ENCODE data around the gene KRTAP2-1.
A peak's percentile ranks its signal among the peaks of the same experiment; 100 is the strongest.

KRTAP2-1 gene

GRCh38 chr17:41012326-41013120 is 34.6 kb downstream of the KRTAP2-1 start:
- H3K27ac ChIP-seq = peak overlapping the region; percentile 95
- no peak for TF ChIP-seq EZH2 (IDR thresholded peaks at IDR 0.05)
- no peak for TF ChIP-seq FOXP2 (optimal IDR thresholded peaks at IDR 0.05; ENCODE audit: control extremely low read depth, extremely low read length, insufficient read depth)
- no peak for TF ChIP-seq POLR2AphosphoS5 (IDR thresholded peaks at IDR 0.05; ENCODE audit: borderline replicate concordance, low read depth, low read length)
- H3K9ac ChIP-seq (ENCODE audit: insufficient read length) = no peak overlapping the region
- H3K36me3 ChIP-seq (ENCODE audit: insufficient read depth, low read length) = no peaks in the 10 kb centered on the region
- no peaks in the 10 kb centered on the region for H3K9me3 ChIP-seq (ENCODE audit: low read depth, low read length)
- peak overlapping the region; percentile 23; the same call in 1 of the 2 replicates for H3K4me3 ChIP-seq
- no peak for DNase-seq (ENCODE audit: low read depth, low spot score)

GRCh38 chr17:41010441-41010840 is 36.7 kb downstream of the KRTAP2-1 start:
- no peak for TF ChIP-seq EZH2 (IDR thresholded peaks at IDR 0.05)
- DNase-seq (ENCODE audit: low read depth, low spot score) = no peak
- Histone ChIP-seq H3K27ac (peak overlapping the region; percentile 56; the same call in 1 of the 2 replicates), H3K9me3 (ENCODE audit: low read depth, low read length) (no peaks in the 10 kb centered on the region), H3K4me3 (no peak overlapping the region), H3K36me3 (ENCODE audit: insufficient read depth, low read length) (no peaks in the 10 kb centered on the region), H3K9ac (ENCODE audit: insufficient read length) (no peak overlapping the region)

- no peak overlapping the region for H3K4me3 ChIP-seq
- H3K27ac ChIP-seq = peak overlapping the region; percentile 56; the same call in 1 of the 2 replicates
- no peaks in the 10 kb centered on the region for H3K36me3 ChIP-seq (ENCODE audit: insufficient read depth, low read length)
- TF ChIP-seq POLR2AphosphoS5 (IDR thresholded peaks at IDR 0.05; ENCODE audit: borderline replicate concordance, low read depth, low read length) (no peak), FOXP2 (optimal IDR thresholded peaks at IDR 0.05; ENCODE audit: control extremely low read depth, extremely low read length, insufficient read depth) (no peak), EZH2 (IDR thresholded peaks at IDR 0.05) (no peak)
- no peaks in the 10 kb centered on the region for H3K9me3 ChIP-seq (ENCODE audit: low read depth, low read length)
- no peak overlapping the region for H3K9ac ChIP-seq (ENCODE audit: insufficient read length)
- DNase-seq (ENCODE audit: low read depth, low spot score) = no peak
These were observed 37.2 kb downstream of the KRTAP2-1 start for GRCh38 chr17:41009936-41010335.

GRCh38 chr17:41009301-41009760 is 37.8 kb downstream of the KRTAP2-1 start:
- no peak for DNase-seq (ENCODE audit: low read depth, low spot score)
- TF ChIP-seq POLR2AphosphoS5 (IDR thresholded peaks at IDR 0.05; ENCODE audit: borderline replicate concordance, low read depth, low read length) (no peak), FOXP2 (optimal IDR thresholded peaks at IDR 0.05; ENCODE audit: control extremely low read depth, extremely low read length, insufficient read depth) (no peak), EZH2 (IDR thresholded peaks at IDR 0.05) (no peak)
- H3K9ac ChIP-seq (ENCODE audit: insufficient read length) = no peak overlapping the region
- H3K36me3 ChIP-seq (ENCODE audit: insufficient read depth, low read length) = no peaks in the 10 kb centered on the region
- peak overlapping the region; percentile 56; the same call in 1 of the 2 replicates for H3K27ac ChIP-seq
- H3K9me3 ChIP-seq (ENCODE audit: low read depth, low read length) = no peaks in the 10 kb centered on the region
- no peak overlapping the region for H3K4me3 ChIP-seq

- H3K9me3 ChIP-seq (ENCODE audit: low read depth, low read length) = no peaks in the 10 kb centered on the region
- no peak within 1 kb of the TSS for H3K9ac ChIP-seq (ENCODE audit: insufficient read length)
- TF ChIP-seq POLR2AphosphoS5 (IDR thresholded peaks at IDR 0.05; ENCODE audit: borderline replicate concordance, low read depth, low read length) = no peak
- TF ChIP-seq FOXP2 (optimal IDR thresholded peaks at IDR 0.05; ENCODE audit: control extremely low read depth, extremely low read length, insufficient read depth) = no peak
- no peak for TF ChIP-seq EZH2 (IDR thresholded peaks at IDR 0.05)
- no peaks in the 10 kb centered on the region for H3K36me3 ChIP-seq (ENCODE audit: insufficient read depth, low read length)
- H3K4me3 ChIP-seq = no peak within 1 kb of the TSS
- DNase-seq (ENCODE audit: low read depth, low spot score) = no peak
- H3K27ac ChIP-seq = peak within 1 kb of the TSS; percentile 56; the same call in 1 of the 2 replicates
These were observed 38.3 kb downstream of the KRTAP2-1 start, which contains the start of gene KRTAP3-1 for GRCh38 chr17:41008811-41009210. KRTAP3-1 (minus strand) TSS chr17:41009128; CDS start chr17:41009074, 54 bp downstream.

- TF ChIP-seq FOXP2 (optimal IDR thresholded peaks at IDR 0.05; ENCODE audit: control extremely low read depth, extremely low read length, insufficient read depth) = no peak
- TF ChIP-seq POLR2AphosphoS5 (IDR thresholded peaks at IDR 0.05; ENCODE audit: borderline replicate concordance, low read depth, low read length) = no peak
- no peak for TF ChIP-seq EZH2 (IDR thresholded peaks at IDR 0.05)
These were observed 42.7 kb downstream of the KRTAP2-1 start for GRCh38 chr17:41004397-41004796.

GRCh38 chr17:41003926-41004325 is 43.2 kb downstream of the KRTAP2-1 start:
- DNase-seq (ENCODE audit: low read depth, low spot score) = no peak
- Histone ChIP-seq H3K27ac (no peak overlapping the region), H3K9ac (ENCODE audit: insufficient read length) (no peak overlapping the region), H3K9me3 (ENCODE audit: low read depth, low read length) (no peaks in the 10 kb centered on the region), H3K4me3 (no peak overlapping the region), H3K36me3 (ENCODE audit: insufficient read depth, low read length) (no peaks in the 10 kb centered on the region)
- TF ChIP-seq EZH2 (IDR thresholded peaks at IDR 0.05) (no peak), FOXP2 (optimal IDR thresholded peaks at IDR 0.05; ENCODE audit: control extremely low read depth, extremely low read length, insufficient read depth) (no peak), POLR2AphosphoS5 (IDR thresholded peaks at IDR 0.05; ENCODE audit: borderline replicate concordance, low read depth, low read length) (no peak)

More at GRCh38 chr17:41004397-41004796, 42.7 kb downstream of the KRTAP2-1 start:
- DNase-seq (ENCODE audit: low read depth, low spot score) = no peak
- no peak overlapping the region for H3K4me3 ChIP-seq
- H3K9me3 ChIP-seq (ENCODE audit: low read depth, low read length) = no peaks in the 10 kb centered on the region
- H3K36me3 ChIP-seq (ENCODE audit: insufficient read depth, low read length) = no peaks in the 10 kb centered on the region
- no peak overlapping the region for H3K27ac ChIP-seq
- H3K9ac ChIP-seq (ENCODE audit: insufficient read length) = no peak overlapping the region

- Histone ChIP-seq H3K27ac (no peak overlapping the region), H3K36me3 (ENCODE audit: insufficient read depth, low read length) (no peaks in the 10 kb centered on the region), H3K9ac (ENCODE audit: insufficient read length) (no peak overlapping the region), H3K9me3 (ENCODE audit: low read depth, low read length) (no peaks in the 10 kb centered on the region), H3K4me3 (no peak overlapping the region)
- TF ChIP-seq FOXP2 (optimal IDR thresholded peaks at IDR 0.05; ENCODE audit: control extremely low read depth, extremely low read length, insufficient read depth) = no peak
- no peak for TF ChIP-seq EZH2 (IDR thresholded peaks at IDR 0.05)
- TF ChIP-seq POLR2AphosphoS5 (IDR thresholded peaks at IDR 0.05; ENCODE audit: borderline replicate concordance, low read depth, low read length) = no peak
- no peak for DNase-seq (ENCODE audit: low read depth, low spot score)
These were observed 44.3 kb downstream of the KRTAP2-1 start for GRCh38 chr17:41002814-41003213.
